Panc1 (cell line): ENCODE results near the gene CLCN1. TPM values are rescaled to one million over a fixed set of nuclear protein-coding genes. Genes with fewer than 3 reads are reported as not detected.
A peak's percentile ranks its signal among the peaks of the same experiment; 100 is the strongest.

ENCODE experiments used
- ATAC-seq: fragments of 200-7000 bp; cut with Tn5 transposase; 2 replicates; pipeline ENCODE4 v1.9.1; 2020; ENCODE audit warnings: mild to moderate bottlenecking, moderate library complexity
- BruUV-seq: library from RNA; stranded (reverse); fragments of 400-500 nt; replicated peaks from 2 replicates; lab custom pipeline; 2021; lab: Mats Ljungman, UMichigan
- CTCF ChIA-PET: fragments of 300-600 bp; sonication (Branson Sonifier 250); formaldehyde crosslinking; loops from one replicate; lab custom pipeline; 2022; ENCODE audit warnings: antibody characterized with exemption; lab: Charles Lee
- POLR2A ChIA-PET: fragments of 300-600 bp; sonication (Branson Sonifier 250); formaldehyde crosslinking; loops from one replicate; lab custom pipeline; 2022; ENCODE audit warnings: antibody characterized with exemption; lab: Charles Lee
- DNase-seq: peaks from one replicate; pipeline ENCODE4 v3.0.0-alpha.2; 2010; ENCODE audit warnings: low read depth, low spot score
- H3K27ac ChIP-seq: 2 replicates; pipeline ENCODE4 v1.5.1; 2011; ENCODE audit warnings: mild to moderate bottlenecking, low read length, inconsistent platforms
- H3K27me3 ChIP-seq: fragments of 200-500 bp; sonication (Bioruptor generic); 2 replicates; pipeline ENCODE4 v1.6.0; 2014; ENCODE audit warnings: low read length, inconsistent platforms; ENCODE audit not compliant: control insufficient read depth, insufficient read depth
- H3K36me3 ChIP-seq: fragments of 200-500 bp; sonication (Bioruptor generic); 2 replicates; pipeline ENCODE4 v1.5.1; 2014; ENCODE audit warnings: inconsistent platforms, mild to moderate bottlenecking, low read length, moderate library complexity; ENCODE audit not compliant: control insufficient read depth, insufficient read depth
- H3K4me1 ChIP-seq: 2 replicates; pipeline ENCODE4 v1.5.1; 2011; ENCODE audit warnings: inconsistent platforms, mild to moderate bottlenecking, low read length, moderate library complexity; ENCODE audit not compliant: control insufficient read depth, insufficient read depth
- H3K4me3 ChIP-seq, 2 experiments: 2 replicates each; pipeline ENCODE4 v1.5.1; 2011 to 2012; ENCODE audit warnings: low read depth in 2 of 2, low read length in 2 of 2, mild to moderate bottlenecking in 2 of 2, inconsistent platforms in 1 of 2, moderate library complexity in 1 of 2
- H3K9me3 ChIP-seq: fragments of 200-500 bp; sonication (Bioruptor generic); 2 replicates; pipeline ENCODE4 v1.5.1; 2014; ENCODE audit warnings: low read depth, mild to moderate bottlenecking, inconsistent platforms, low read length, moderate library complexity; ENCODE audit not compliant: control insufficient read depth, insufficient read depth
- POLR2AphosphoS5 ChIP-seq: IDR thresholded peaks from 2 replicates; pipeline ENCODE4 v1.6.1; 2012; ENCODE audit warnings: mild to moderate bottlenecking, low read depth, low read length, moderate library complexity
- SIN3A ChIP-seq: IDR thresholded peaks from 2 replicates; pipeline ENCODE4 v1.6.1; 2012; ENCODE audit warnings: low read depth, mild to moderate bottlenecking, low read length, moderate library complexity, borderline replicate concordance; ENCODE audit not compliant: insufficient read depth
- TCF7L2 ChIP-seq: IDR thresholded peaks from 2 replicates; pipeline ENCODE4 v1.6.1; 2011; ENCODE audit warnings: mild to moderate bottlenecking, low read depth, low read length, inconsistent platforms
- in situ Hi-C: cut with HindIII; loops from 2 replicates; pipeline ENCODE4 v1.10.0; 2016; ENCODE audit warnings: low sequenced_read_pairs, low pct_unique_long_range_greater_than_20kb
- intact Hi-C: fragments of 100-400 bp; cut with micrococcal nuclease; formaldehyde crosslinking; loops from one replicate; pipeline ENCODE4 v1.10.0; 2022; ENCODE audit not compliant: unreplicated experiment
- total RNA-seq: library from RNA; stranded (reverse); gene quantifications from one replicate; pipeline ENCODE4 v1.2.1, GENCODE V29; 2021; ENCODE audit not compliant: unreplicated experiment
- TF ChIP-seq, protein P1 (sequence below): fragments of 450-650 bp; IDR thresholded peaks from 2 replicates; pipeline ENCODE4 v1.5.1; 2017; ENCODE audit warnings: mild to moderate bottlenecking
- TF ChIP-seq, protein P2 (sequence below), 2 experiments: IDR thresholded peaks; 2 replicates each; pipeline ENCODE4 v1.6.1; 2011 to 2012; ENCODE audit warnings: low read depth in 2 of 2, control low read depth in 1 of 2, low read length in 1 of 2, mild to moderate bottlenecking in 1 of 2, moderate library complexity in 1 of 2; ENCODE audit not compliant: insufficient read depth in 1 of 2

The CLCN1 gene
- total RNA-seq, 1 experiment from 2014 or later: 0.15 TPM

DNA sequence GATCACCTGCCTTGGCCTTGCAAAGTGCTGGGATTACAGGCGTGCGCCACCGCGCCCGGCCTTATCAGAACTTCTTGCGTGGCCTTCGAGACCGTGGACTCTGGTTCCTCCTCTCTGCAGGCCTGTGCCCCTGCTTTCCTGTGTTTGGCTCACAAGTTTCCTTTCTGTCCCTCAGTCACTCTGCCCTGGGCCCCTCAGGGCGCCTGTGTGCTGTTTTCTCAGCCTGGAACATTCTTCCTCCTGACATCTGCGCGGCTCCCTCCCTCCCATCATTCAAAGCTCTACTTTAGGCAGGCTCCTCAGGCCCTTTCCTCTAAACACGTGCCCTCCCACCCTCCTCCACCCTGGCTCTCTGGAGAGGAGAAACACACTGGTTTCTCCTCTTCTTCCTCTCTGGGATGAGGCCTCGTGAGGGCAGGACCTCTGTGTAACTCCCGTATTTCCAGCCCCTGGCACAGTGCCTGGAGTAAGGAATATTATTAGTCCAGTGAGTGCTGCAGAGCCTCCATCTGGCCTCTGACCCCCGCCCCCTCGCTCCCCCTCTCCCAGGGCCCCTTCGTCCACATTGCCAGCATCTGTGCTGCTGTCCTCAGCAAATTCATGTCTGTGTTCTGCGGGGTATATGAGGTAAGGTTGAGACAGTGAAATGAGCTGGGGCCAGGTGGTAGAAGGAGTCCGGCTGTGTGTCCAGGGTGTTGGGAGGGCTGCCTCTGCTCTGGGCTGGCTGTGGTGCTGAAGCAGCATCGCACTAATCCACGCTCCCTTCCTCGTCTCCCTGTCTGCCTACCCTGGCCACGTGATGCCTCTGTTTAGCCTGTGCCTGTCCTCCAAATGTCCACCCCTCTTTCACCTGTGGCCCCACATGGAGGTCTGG lies 7.1 kb downstream of the CLCN1 start:
- BruUV-seq: no TSS peak
- Histone ChIP-seq H3K4me1 (no peaks in the 10 kb centered on the region), H3K27me3 (no peaks in the 10 kb centered on the region; the same call in 1 of the 2 replicates), H3K27ac (no peak overlapping the region), H3K36me3 (no peaks in the 10 kb centered on the region), H3K9me3 (no peaks in the 10 kb centered on the region), H3K4me3 (no peak overlapping the region)
- POLR2A ChIA-PET: no interaction called here
- in situ Hi-C loops: no loop called here
- DNase-seq (no peak), ATAC-seq (0 out of 2 replicates have a peak, but pooled peaks have one; percentile 31)
- CTCF ChIA-PET: interaction anchor here (0.7 kb wide), 1 partner anchor 38 kb away, joined by 6 read pairs; no protein-coding TSS in a partner anchor
- TF ChIP-seq, protein P1, sequence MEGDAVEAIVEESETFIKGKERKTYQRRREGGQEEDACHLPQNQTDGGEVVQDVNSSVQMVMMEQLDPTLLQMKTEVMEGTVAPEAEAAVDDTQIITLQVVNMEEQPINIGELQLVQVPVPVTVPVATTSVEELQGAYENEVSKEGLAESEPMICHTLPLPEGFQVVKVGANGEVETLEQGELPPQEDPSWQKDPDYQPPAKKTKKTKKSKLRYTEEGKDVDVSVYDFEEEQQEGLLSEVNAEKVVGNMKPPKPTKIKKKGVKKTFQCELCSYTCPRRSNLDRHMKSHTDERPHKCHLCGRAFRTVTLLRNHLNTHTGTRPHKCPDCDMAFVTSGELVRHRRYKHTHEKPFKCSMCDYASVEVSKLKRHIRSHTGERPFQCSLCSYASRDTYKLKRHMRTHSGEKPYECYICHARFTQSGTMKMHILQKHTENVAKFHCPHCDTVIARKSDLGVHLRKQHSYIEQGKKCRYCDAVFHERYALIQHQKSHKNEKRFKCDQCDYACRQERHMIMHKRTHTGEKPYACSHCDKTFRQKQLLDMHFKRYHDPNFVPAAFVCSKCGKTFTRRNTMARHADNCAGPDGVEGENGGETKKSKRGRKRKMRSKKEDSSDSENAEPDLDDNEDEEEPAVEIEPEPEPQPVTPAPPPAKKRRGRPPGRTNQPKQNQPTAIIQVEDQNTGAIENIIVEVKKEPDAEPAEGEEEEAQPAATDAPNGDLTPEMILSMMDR: no peak
- TF ChIP-seq TCF7L2 (no peak), SIN3A (no peak), POLR2AphosphoS5 (no peak)
- TF ChIP-seq, protein P2, sequence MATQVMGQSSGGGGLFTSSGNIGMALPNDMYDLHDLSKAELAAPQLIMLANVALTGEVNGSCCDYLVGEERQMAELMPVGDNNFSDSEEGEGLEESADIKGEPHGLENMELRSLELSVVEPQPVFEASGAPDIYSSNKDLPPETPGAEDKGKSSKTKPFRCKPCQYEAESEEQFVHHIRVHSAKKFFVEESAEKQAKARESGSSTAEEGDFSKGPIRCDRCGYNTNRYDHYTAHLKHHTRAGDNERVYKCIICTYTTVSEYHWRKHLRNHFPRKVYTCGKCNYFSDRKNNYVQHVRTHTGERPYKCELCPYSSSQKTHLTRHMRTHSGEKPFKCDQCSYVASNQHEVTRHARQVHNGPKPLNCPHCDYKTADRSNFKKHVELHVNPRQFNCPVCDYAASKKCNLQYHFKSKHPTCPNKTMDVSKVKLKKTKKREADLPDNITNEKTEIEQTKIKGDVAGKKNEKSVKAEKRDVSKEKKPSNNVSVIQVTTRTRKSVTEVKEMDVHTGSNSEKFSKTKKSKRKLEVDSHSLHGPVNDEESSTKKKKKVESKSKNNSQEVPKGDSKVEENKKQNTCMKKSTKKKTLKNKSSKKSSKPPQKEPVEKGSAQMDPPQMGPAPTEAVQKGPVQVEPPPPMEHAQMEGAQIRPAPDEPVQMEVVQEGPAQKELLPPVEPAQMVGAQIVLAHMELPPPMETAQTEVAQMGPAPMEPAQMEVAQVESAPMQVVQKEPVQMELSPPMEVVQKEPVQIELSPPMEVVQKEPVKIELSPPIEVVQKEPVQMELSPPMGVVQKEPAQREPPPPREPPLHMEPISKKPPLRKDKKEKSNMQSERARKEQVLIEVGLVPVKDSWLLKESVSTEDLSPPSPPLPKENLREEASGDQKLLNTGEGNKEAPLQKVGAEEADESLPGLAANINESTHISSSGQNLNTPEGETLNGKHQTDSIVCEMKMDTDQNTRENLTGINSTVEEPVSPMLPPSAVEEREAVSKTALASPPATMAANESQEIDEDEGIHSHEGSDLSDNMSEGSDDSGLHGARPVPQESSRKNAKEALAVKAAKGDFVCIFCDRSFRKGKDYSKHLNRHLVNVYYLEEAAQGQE (IDR thresholded peaks at IDR 0.05; ENCODE audit: insufficient read depth in 1 of 2, low read depth in 2 of 2, low read length in 1 of 2): no peak
- intact Hi-C loops: no loop called here

DNA sequence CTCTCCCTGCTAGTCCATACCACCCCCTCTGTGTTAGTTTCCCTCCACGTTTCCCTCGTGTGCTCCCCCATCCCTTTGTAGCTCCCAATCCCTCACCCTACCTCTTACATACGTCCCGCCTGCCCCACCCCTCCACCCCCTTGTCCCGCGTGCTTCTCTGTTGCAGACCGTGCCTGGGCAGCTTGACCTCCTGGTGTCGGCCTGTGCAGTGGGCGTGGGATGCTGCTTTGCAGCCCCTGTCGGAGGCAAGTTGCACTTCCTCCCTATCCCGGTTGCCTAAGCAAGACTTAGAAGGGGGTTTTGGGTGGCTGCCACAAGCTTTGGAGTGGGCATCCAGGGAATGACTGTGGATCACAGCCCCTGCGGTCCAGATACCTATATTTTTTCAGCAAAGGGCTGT lies 7.7 kb downstream of the CLCN1 start:
- Histone ChIP-seq H3K4me3 (no peak overlapping the region), H3K4me1 (no peaks in the 10 kb centered on the region), H3K27ac (no peak overlapping the region), H3K36me3 (no peaks in the 10 kb centered on the region), H3K27me3 (no peaks in the 10 kb centered on the region; the same call in 1 of the 2 replicates), H3K9me3 (no peaks in the 10 kb centered on the region)
- ATAC-seq: no peak
- TF ChIP-seq, protein P2 (IDR thresholded peaks at IDR 0.05; ENCODE audit: insufficient read depth in 1 of 2, low read depth in 2 of 2, low read length in 1 of 2): no peak
- no peak for TF ChIP-seq TCF7L2
- TF ChIP-seq POLR2AphosphoS5: no peak
- TF ChIP-seq, protein P1: no peak
- BruUV-seq: no TSS peak
- DNase-seq: no peak
- in situ Hi-C loops (no loop called here), intact Hi-C loops (no loop called here)
- ChIA-PET CTCF (interaction anchor here (0.7 kb wide), 1 partner anchor 37 kb away, joined by 6 read pairs; no protein-coding TSS in a partner anchor), POLR2A (no interaction called here)
